ENCODE data around the gene CHST8. TPM values are rescaled to one million over a fixed set of nuclear protein-coding genes. Genes with fewer than 3 reads are reported as not detected.

Gene CHST8
- total RNA-seq, 1 donor from 2014 or later = not detected

GRCh38 chr19:33580645-33581037 is 41.1 kb upstream of the CHST8 start:
- Histone ChIP-seq H3K36me3 (no peaks in the 10 kb centered on the region), H3K9me3 (no peaks in the 10 kb centered on the region), H3K4me3 (no peak overlapping the region), H3K27me3 (no peaks in the 10 kb centered on the region), H3K4me1 (no peaks in the 10 kb centered on the region), H3K27ac (no peak overlapping the region)
- DNase-seq (ENCODE audit: low spot score in 2 of 2) = no peak
- TF ChIP-seq CTCF (IDR thresholded peaks at IDR 0.05) = no peak
- intact Hi-C loops (cut with DNase I) = no loop called here

DNA sequence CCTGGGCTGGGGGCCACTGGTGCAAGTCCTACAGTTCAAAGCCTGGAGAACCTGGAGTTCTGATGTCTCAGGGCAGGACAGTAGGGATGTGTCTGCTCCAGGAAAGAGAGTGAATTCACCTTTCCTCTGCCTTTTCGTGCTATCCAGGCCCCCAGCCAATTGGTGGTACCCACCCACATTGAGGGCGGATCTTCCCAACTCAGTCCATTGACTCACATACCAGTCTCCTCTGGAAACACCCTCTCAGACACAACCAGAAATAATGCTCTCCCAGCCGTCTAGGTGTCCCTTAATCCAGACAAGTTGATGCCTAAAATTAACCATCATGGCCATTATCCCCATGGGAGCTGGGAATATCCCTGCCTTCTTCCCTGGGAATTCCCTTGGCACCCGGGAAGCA is 38.8 kb upstream of the CHST8 start:
- intact Hi-C loops (cut with DNase I) = no loop called here
- no peaks in the 10 kb centered on the region for H3K27me3 ChIP-seq

DNA sequence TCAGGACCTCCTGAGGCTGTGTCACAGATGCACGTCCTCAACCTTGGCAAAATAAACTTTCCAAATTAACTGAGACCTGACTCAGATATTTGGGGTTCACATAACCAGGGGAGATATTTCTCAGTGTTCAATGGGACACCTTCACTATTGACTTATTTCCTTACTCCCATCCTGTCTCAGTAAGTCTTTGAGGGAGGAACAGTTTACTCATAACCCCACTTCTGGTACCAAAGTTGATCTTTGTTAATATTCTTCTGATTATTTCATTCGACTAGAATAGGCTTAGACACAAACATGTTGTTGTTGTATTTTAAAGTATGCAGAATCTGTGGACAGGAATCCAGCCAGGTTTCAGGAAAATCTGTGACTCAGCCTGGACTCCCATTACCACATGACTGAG is 34.6 kb upstream of the CHST8 start:
- no peak overlapping the region for H3K27ac ChIP-seq
- no peaks in the 10 kb centered on the region for H3K4me1 ChIP-seq
- TF ChIP-seq CTCF (IDR thresholded peaks at IDR 0.05) = no peak
- no peaks in the 10 kb centered on the region for H3K27me3 ChIP-seq
- DNase-seq (ENCODE audit: low spot score in 2 of 2) = no peak
- H3K4me3 ChIP-seq = no peak overlapping the region
- peaks cover 0 to 5% of the 10 kb centered on the region in 2 donors for H3K9me3 ChIP-seq
- intact Hi-C loops (cut with DNase I) = no loop called here
- H3K36me3 ChIP-seq = no peaks in the 10 kb centered on the region

More for the DNA sequence above, 38.8 kb upstream of the CHST8 start:
- peaks cover 0 to 5% of the 10 kb centered on the region in 2 donors for H3K9me3 ChIP-seq
- TF ChIP-seq CTCF (IDR thresholded peaks at IDR 0.05) = no peak
- H3K27ac ChIP-seq = no peak overlapping the region
- H3K4me3 ChIP-seq = no peak overlapping the region
- no peaks in the 10 kb centered on the region for H3K4me1 ChIP-seq
- no peak for DNase-seq (ENCODE audit: low spot score in 2 of 2)
- no peaks in the 10 kb centered on the region for H3K36me3 ChIP-seq

- Histone ChIP-seq H3K4me3 (no peak overlapping the region), H3K4me1 (no peaks in the 10 kb centered on the region), H3K27ac (no peak overlapping the region), H3K9me3 (peaks cover 0 to 5% of the 10 kb centered on the region in 2 donors), H3K27me3 (no peaks in the 10 kb centered on the region), H3K36me3 (no peaks in the 10 kb centered on the region)
- no peak for TF ChIP-seq CTCF (IDR thresholded peaks at IDR 0.05)
- intact Hi-C loops (cut with DNase I) = no loop called here
- no peak for DNase-seq (ENCODE audit: low spot score in 2 of 2)
These were observed 31.5 kb upstream of the CHST8 start for GRCh38 chr19:33590224-33590623.

DNA sequence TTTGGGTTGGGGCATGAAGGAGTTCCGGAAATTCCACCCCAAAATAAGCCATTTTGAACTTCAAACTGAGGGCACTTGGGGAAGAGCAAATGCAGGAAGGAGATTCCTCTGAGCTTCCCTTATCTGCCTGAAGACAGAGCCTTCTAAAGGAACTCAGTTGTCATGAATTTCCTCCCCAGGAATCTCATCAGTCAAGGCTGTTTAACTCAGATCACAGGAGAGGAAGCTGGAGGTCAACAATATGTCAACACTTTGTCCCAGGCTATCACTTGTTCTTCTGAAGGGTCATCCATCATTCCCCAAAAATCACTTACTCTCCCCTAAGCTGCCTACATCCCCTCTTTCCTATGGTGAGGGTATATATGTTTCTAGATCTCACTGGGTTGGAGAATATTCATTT is 26.0 kb upstream of the CHST8 start:
- no peak for TF ChIP-seq CTCF (IDR thresholded peaks at IDR 0.05)
- H3K9me3 ChIP-seq = no peaks in the 10 kb centered on the region

GRCh38 chr19:33601583-33601982 is 20.2 kb upstream of the CHST8 start:
- peaks cover 15% of the 10 kb centered on the region in 2 donors for H3K9me3 ChIP-seq
- no peaks in the 10 kb centered on the region for H3K36me3 ChIP-seq
- H3K27ac ChIP-seq = no peak overlapping the region
- H3K4me1 ChIP-seq = no peaks in the 10 kb centered on the region
- no peak for DNase-seq (ENCODE audit: low spot score in 2 of 2)
- H3K4me3 ChIP-seq = no peak overlapping the region
- no peak for TF ChIP-seq CTCF (IDR thresholded peaks at IDR 0.05)
- no peaks in the 10 kb centered on the region for H3K27me3 ChIP-seq
- intact Hi-C loops (cut with DNase I) = no loop called here

More for the DNA sequence above, 26.0 kb upstream of the CHST8 start:
- no peaks in the 10 kb centered on the region for H3K27me3 ChIP-seq
- intact Hi-C loops (cut with DNase I) = no loop called here
- no peak overlapping the region for H3K4me3 ChIP-seq
- no peak overlapping the region for H3K27ac ChIP-seq
- H3K36me3 ChIP-seq = no peaks in the 10 kb centered on the region
- no peaks in the 10 kb centered on the region for H3K4me1 ChIP-seq
- DNase-seq (ENCODE audit: low spot score in 2 of 2) = no peak
